DLD1 (cell line): ENCODE data around the gene FGFR1OP2.
"Not testable (repeated sequence)": the region's sequence is repeated elsewhere in the genome, so short reads cannot be mapped to it uniquely, and the experiment has no call there.

Experiments used
- in situ Hi-C: cut with HindIII; loops from 2 replicates; pipeline ENCODE4 v1.10.0; 2017; ENCODE audit warnings: low sequenced_read_pairs

FGFR1OP2 gene

GRCh38 chr12:26937863-26938700, at the start of gene FGFR1OP2, which contains the start of gene INTS13:
Gene FGFR1OP2 (plus strand): TSS chr12:26938470. CDS start chr12:26954159, 15,689 bp downstream.
Gene INTS13 (minus strand): TSS chr12:26937981. CDS start chr12:26936803, 1,178 bp downstream.
- in situ Hi-C loops = no loop called here

GRCh38 chr12:26890784-26891183, 47.5 kb upstream of the FGFR1OP2 start:
- in situ Hi-C loops = no loop called here

GRCh38 chr12:26891704-26892103, 46.6 kb upstream of the FGFR1OP2 start:
- in situ Hi-C loops = no loop called here

- in situ Hi-C loops = no loop called here
These were observed 42.6 kb upstream of the FGFR1OP2 start for GRCh38 chr12:26895672-26896071.

- in situ Hi-C loops = no loop called here
These were observed 41.4 kb upstream of the FGFR1OP2 start for GRCh38 chr12:26896913-26897312.

- in situ Hi-C loops = not testable (repeated sequence)
These were observed 34.9 kb upstream of the FGFR1OP2 start for GRCh38 chr12:26903396-26903795.

GRCh38 chr12:26906024-26906423, 32.2 kb upstream of the FGFR1OP2 start:
- in situ Hi-C loops = no loop called here

- in situ Hi-C loops = no loop called here
These were observed 31.6 kb upstream of the FGFR1OP2 start for GRCh38 chr12:26906704-26907103.

GRCh38 chr12:26918321-26919215, 19.7 kb upstream of the FGFR1OP2 start:
- in situ Hi-C loops = no loop called here

- in situ Hi-C loops = no loop called here
These were observed 19.1 kb upstream of the FGFR1OP2 start for GRCh38 chr12:26919216-26919555.

- in situ Hi-C loops = no loop called here
These were observed 16.4 kb upstream of the FGFR1OP2 start for GRCh38 chr12:26921886-26922285.

- in situ Hi-C loops = no loop called here
These were observed 9.6 kb upstream of the FGFR1OP2 start for GRCh38 chr12:26928661-26929060.

GRCh38 chr12:26929590-26929989, 8.7 kb upstream of the FGFR1OP2 start:
- in situ Hi-C loops = no loop called here

- in situ Hi-C loops = no loop called here
These were observed 2.5 kb upstream of the FGFR1OP2 start for GRCh38 chr12:26935636-26936378.

- in situ Hi-C loops = no loop called here
These were observed 1.5 kb upstream of the FGFR1OP2 start for GRCh38 chr12:26936559-26937442.

GRCh38 chr12:26937443-26937862, 817 bp upstream of the FGFR1OP2 start:
- in situ Hi-C loops = no loop called here

- in situ Hi-C loops = no loop called here
These were observed 412 bp downstream of the FGFR1OP2 start for GRCh38 chr12:26938701-26939062.

- in situ Hi-C loops = no loop called here
These were observed 1.0 kb downstream of the FGFR1OP2 start for GRCh38 chr12:26939192-26939832.

- in situ Hi-C loops = no loop called here
These were observed 1.7 kb downstream of the FGFR1OP2 start for GRCh38 chr12:26939953-26940352.
